GM19239 (cell line): ENCODE measurements around the gene PLEKHD1.

Source experiments
- DNase-seq: peaks from one replicate; pipeline ENCODE4 v3.0.0; 2011; ENCODE audit warnings: low spot score; ENCODE audit not compliant: insufficient read length
- FAIRE-seq: peaks from 2 replicates; lab custom pipeline; 2011; peaks lifted over from hg19 to GRCh38; lab: Jason Lieb, UNC

The PLEKHD1 gene

GRCh38 chr14:69540654-69541335 lies 56.3 kb downstream of the PLEKHD1 start:
- no peak for FAIRE-seq
- no peak for DNase-seq

- FAIRE-seq (no peak), DNase-seq (no peak)
Observed at GRCh38 chr14:69542311-69542710, 57.8 kb downstream of the PLEKHD1 start.

GRCh38 chr14:69543341-69544115 lies 59.0 kb downstream of the PLEKHD1 start:
- no peak for FAIRE-seq

DNA sequence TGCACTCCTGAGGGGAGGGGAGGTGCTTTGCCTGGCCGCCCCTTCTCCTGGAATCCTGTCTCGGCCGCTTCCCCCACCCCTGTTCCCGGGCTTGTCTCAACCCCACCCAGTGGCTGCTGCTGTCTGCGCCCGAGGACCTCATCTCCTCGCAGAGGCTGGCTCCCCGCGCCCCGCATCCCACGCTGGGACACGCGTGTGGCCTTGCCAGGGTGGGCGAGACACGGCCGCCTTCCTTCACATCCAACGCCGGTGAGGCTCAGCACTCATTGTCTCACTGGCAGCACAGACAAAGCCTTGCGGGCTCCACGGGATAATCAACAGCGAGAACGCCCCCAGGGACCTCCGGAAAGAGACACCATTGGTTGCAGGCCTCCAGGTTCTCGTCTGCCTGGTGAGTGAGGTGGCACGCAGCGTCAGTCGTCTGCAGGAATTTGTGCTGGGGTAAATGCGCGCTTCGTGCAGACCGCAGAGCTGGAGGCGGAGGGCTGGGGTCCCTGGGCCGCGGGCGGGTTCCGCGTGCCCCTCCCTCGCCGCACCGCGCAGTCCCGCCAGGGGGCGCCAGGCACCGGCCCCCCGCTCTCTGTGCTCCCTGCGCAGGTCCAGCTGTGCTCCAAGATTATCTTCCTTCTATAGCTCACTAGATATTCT lies 63.3 kb downstream of the PLEKHD1 start:
- no peak for FAIRE-seq
- DNase-seq, result no peak

More at GRCh38 chr14:69543341-69544115, 59.0 kb downstream of the PLEKHD1 start:
- DNase-seq, result no peak

- DNase-seq (no peak), FAIRE-seq (no peak)
Observed at GRCh38 chr14:69548566-69548965, 64.0 kb downstream of the PLEKHD1 start.

DNA sequence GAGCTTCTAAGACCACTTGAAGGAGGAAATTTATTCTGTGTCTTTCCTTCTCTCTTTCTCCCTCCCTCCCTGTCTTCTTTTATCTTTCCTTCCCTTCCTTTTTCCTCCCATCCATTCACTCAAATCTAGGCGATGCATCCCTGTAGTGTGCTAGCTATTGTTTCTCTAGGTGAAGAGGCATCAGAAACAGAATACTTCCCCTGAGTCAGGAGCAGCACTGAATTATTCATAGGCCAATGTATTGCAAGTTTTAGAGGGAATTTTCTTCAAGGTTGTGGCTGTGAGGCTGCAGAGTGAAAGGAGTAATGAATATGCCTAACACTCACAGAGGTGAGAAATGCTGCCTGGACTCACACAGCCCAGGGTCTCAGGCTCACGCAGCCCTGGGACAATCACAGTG lies 67.0 kb downstream of the PLEKHD1 start:
- no peak for DNase-seq
- no peak for FAIRE-seq

GRCh38 chr14:69553252-69553651 lies 68.7 kb downstream of the PLEKHD1 start:
- no peak for DNase-seq
- FAIRE-seq, result no peak

GRCh38 chr14:69554500-69554899 lies 70.0 kb downstream of the PLEKHD1 start:
- no peak for DNase-seq
- FAIRE-seq, result no peak

- FAIRE-seq, result no peak
Observed at GRCh38 chr14:69558774-69559173, 74.2 kb downstream of the PLEKHD1 start.

GRCh38 chr14:69559581-69560011 lies 75.1 kb downstream of the PLEKHD1 start:
- FAIRE-seq (no peak), DNase-seq (no peak)

More at GRCh38 chr14:69558774-69559173, 74.2 kb downstream of the PLEKHD1 start:
- no peak for DNase-seq

GRCh38 chr14:69560826-69561225 lies 76.3 kb downstream of the PLEKHD1 start:
- FAIRE-seq (no peak), DNase-seq (no peak)

GRCh38 chr14:69561893-69562292 lies 77.4 kb downstream of the PLEKHD1 start:
- FAIRE-seq (no peak), DNase-seq (no peak)

DNA sequence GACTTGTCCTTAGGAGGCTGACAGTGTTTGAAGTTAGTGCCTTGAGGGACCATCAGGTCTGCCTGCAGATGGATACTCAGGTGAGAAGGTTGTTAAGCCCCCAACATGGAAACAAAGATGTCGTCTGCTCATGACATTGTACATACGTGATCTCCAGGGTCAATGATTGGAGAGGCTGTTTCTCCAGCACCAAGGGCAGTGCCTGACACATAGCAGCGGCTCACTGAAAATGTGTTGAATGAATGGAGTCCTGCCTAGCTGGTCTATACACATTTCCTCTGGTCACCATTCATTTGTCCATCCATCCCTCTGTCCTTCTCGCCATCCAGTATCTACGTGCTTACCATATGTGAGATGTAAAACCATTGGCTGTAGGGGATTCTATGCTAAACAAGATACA lies 83.0 kb downstream of the PLEKHD1 start:
- FAIRE-seq (no peak), DNase-seq (no peak)

- no peak for DNase-seq
- no peak for FAIRE-seq
Observed at GRCh38 chr14:69569859-69570258, 85.3 kb downstream of the PLEKHD1 start.

DNA sequence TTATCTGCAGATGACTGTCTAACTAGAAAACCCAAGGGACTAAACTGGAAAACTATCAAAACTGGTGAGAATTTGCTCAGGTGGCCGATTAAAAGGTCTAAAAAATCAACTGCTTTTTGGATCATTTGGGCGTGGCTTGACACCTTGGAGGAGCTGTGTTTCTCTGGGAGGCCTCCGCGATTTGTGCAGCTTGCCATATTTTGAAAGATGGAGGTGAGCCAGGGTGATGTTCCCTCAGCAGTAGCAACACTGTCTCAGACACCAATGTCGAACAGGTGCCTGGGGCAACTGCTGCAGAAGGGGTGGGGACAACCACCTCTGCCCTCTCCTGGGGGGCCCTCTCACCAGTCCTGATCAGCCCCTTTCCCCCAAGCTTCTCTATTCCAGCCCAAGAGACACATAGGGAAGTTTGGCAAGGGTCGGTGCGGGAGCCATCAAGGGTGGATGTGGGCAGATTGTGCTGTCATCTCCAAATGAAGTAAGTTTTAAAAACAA lies 86.4 kb downstream of the PLEKHD1 start:
- DNase-seq, result no peak
- FAIRE-seq, result no peak

GRCh38 chr14:69571449-69572029 lies 87.0 kb downstream of the PLEKHD1 start:
- no peak for DNase-seq

GRCh38 chr14:69572030-69572840 lies 87.7 kb downstream of the PLEKHD1 start:
- FAIRE-seq (no peak), DNase-seq (no peak)

More at GRCh38 chr14:69571449-69572029, 87.0 kb downstream of the PLEKHD1 start:
- FAIRE-seq, result no peak

- DNase-seq (no peak), FAIRE-seq (no peak)
Observed at GRCh38 chr14:69572841-69573135, 88.3 kb downstream of the PLEKHD1 start.

DNA sequence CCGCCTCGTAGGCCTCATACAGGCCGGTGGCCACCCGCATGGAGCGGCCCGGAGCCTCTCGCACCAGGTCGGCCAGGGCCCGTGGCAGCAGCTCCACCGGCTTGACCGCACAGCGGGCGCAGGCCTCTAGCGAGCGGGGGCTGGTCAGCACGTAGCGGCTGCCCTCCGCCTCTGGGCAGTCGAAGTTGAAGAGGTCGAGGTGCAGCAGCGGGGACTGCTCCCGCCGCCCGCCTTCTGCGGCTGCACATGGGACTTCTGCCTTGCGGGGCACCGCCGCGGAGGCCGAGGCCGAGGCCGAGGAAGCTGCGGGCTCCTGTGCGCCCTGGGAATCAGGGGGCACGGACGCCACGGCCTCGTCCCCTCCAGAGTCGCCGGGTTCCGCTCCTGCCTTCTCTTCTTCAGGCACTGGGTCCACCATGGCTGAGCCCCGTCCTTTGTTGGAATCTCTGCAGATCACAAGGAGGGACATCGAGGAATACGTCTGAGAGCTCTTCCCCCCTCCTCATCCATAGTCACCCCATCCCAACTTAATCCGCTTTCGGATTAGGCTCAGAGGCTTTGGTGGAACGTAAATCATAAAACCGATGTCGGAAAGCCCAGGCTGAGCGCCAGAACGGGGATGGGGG lies 88.8 kb downstream of the PLEKHD1 start:
- no peak for DNase-seq
- no peak for FAIRE-seq
